HEK293 (cell line): Measurements from ENCODE around the gene NUP50.

Experiments used
- GFI1B ChIP-seq: fragments of 450-650 bp; formaldehyde crosslinking; IDR thresholded peaks from 2 replicates; pipeline ENCODE4 v1.5.1; 2016; ENCODE audit warnings: missing biosample characterization, missing genetic modification characterization
- PRDM1 ChIP-seq: fragments of 450-650 bp; formaldehyde crosslinking; IDR thresholded peaks from 2 replicates; pipeline ENCODE4; 2016; ENCODE audit warnings: missing biosample characterization, missing genetic modification characterization
- SCRT1 ChIP-seq: fragments of 450-650 bp; formaldehyde crosslinking; IDR thresholded peaks from 2 replicates; pipeline ENCODE4 v1.5.1; 2016; ENCODE audit warnings: missing biosample characterization, missing genetic modification characterization, borderline replicate concordance
- WT1 ChIP-seq: fragments of 450-650 bp; formaldehyde crosslinking; IDR thresholded peaks from 2 replicates; pipeline ENCODE4 v1.5.1; 2016; ENCODE audit warnings: missing biosample characterization, missing genetic modification characterization
- ZNF175 ChIP-seq: fragments of 450-650 bp; formaldehyde crosslinking; IDR thresholded peaks from 2 replicates; pipeline ENCODE4 v1.5.1; 2016; ENCODE audit warnings: missing biosample characterization, missing genetic modification characterization
- ZNF223 ChIP-seq: fragments of 450-650 bp; formaldehyde crosslinking; IDR thresholded peaks from 2 replicates; pipeline ENCODE4 v1.5.1; 2016; ENCODE audit warnings: missing biosample characterization, missing genetic modification characterization
- ZNF266 ChIP-seq: fragments of 450-650 bp; formaldehyde crosslinking; IDR thresholded peaks from 2 replicates; pipeline ENCODE4 v1.5.1; 2016; ENCODE audit warnings: missing biosample characterization, missing genetic modification characterization, low read depth
- ZNF311 ChIP-seq: fragments of 450-650 bp; formaldehyde crosslinking; IDR thresholded peaks from 2 replicates; pipeline ENCODE4 v1.5.1; 2017; ENCODE audit warnings: missing biosample characterization, missing genetic modification characterization, borderline replicate concordance
- ZNF335 ChIP-seq: fragments of 450-650 bp; formaldehyde crosslinking; conservative IDR thresholded peaks from 2 replicates; pipeline ENCODE4 v1.5.1; 2016; ENCODE audit warnings: missing biosample characterization, missing genetic modification characterization
- ZNF623 ChIP-seq: fragments of 450-650 bp; formaldehyde crosslinking; IDR thresholded peaks from 2 replicates; pipeline ENCODE4 v1.5.1; 2016; ENCODE audit warnings: missing biosample characterization, missing genetic modification characterization
- ZNF654 ChIP-seq: fragments of 450-650 bp; formaldehyde crosslinking; IDR thresholded peaks from 2 replicates; pipeline ENCODE4 v1.5.1; 2016; ENCODE audit warnings: low read depth, missing biosample characterization, missing genetic modification characterization
- ZNF670 ChIP-seq: fragments of 450-650 bp; formaldehyde crosslinking; IDR thresholded peaks from 2 replicates; pipeline ENCODE4 v1.5.1; 2016; ENCODE audit warnings: missing biosample characterization, missing genetic modification characterization, low read depth
- ZNF707 ChIP-seq: fragments of 450-650 bp; formaldehyde crosslinking; IDR thresholded peaks from 2 replicates; pipeline ENCODE4 v1.5.1; 2016; ENCODE audit warnings: missing biosample characterization, missing genetic modification characterization
- TF ChIP-seq, protein P1 (sequence below): fragments of 450-650 bp; IDR thresholded peaks from 2 replicates; pipeline ENCODE4 v1.5.1; 2018; ENCODE audit warnings: missing biosample characterization, mild to moderate bottlenecking, missing genetic modification characterization
- TF ChIP-seq, protein P2 (sequence below): sonication (generic); formaldehyde crosslinking; IDR thresholded peaks from 2 replicates; pipeline ENCODE4 v1.8.1; 2022; ENCODE audit warnings: mild to moderate bottlenecking, moderate library complexity, missing genetic modification reagents
- TF ChIP-seq, protein P3 (sequence below): fragments of 450-650 bp; formaldehyde crosslinking; IDR thresholded peaks from 2 replicates; pipeline ENCODE4 v1.5.1; 2016; ENCODE audit warnings: missing biosample characterization, missing genetic modification characterization, borderline replicate concordance
- TF ChIP-seq, protein P4 (sequence below): fragments of 450-650 bp; formaldehyde crosslinking; IDR thresholded peaks from 2 replicates; pipeline ENCODE4 v1.5.0; 2017; ENCODE audit warnings: missing biosample characterization, missing genetic modification characterization, borderline replicate concordance
- TF ChIP-seq, protein P5 (sequence below): fragments of 450-650 bp; formaldehyde crosslinking; IDR thresholded peaks from 2 replicates; pipeline ENCODE4 v1.5.1; 2016; ENCODE audit warnings: missing biosample characterization, missing genetic modification characterization
- TF ChIP-seq, protein P6 (sequence below): fragments of 450-650 bp; formaldehyde crosslinking; IDR thresholded peaks from 2 replicates; pipeline ENCODE4 v1.5.1; 2016; ENCODE audit warnings: missing biosample characterization, missing genetic modification characterization
- TF ChIP-seq, protein P7 (sequence below): fragments of 450-650 bp; formaldehyde crosslinking; conservative IDR thresholded peaks from 2 replicates; pipeline ENCODE4 v1.5.1; 2016; ENCODE audit warnings: low read depth, missing biosample characterization, missing genetic modification characterization
- TF ChIP-seq, protein P8 (sequence below): fragments of 450-650 bp; formaldehyde crosslinking; IDR thresholded peaks from 2 replicates; pipeline ENCODE4 v1.5.1; 2017; ENCODE audit warnings: missing biosample characterization, missing genetic modification characterization

Gene NUP50

DNA sequence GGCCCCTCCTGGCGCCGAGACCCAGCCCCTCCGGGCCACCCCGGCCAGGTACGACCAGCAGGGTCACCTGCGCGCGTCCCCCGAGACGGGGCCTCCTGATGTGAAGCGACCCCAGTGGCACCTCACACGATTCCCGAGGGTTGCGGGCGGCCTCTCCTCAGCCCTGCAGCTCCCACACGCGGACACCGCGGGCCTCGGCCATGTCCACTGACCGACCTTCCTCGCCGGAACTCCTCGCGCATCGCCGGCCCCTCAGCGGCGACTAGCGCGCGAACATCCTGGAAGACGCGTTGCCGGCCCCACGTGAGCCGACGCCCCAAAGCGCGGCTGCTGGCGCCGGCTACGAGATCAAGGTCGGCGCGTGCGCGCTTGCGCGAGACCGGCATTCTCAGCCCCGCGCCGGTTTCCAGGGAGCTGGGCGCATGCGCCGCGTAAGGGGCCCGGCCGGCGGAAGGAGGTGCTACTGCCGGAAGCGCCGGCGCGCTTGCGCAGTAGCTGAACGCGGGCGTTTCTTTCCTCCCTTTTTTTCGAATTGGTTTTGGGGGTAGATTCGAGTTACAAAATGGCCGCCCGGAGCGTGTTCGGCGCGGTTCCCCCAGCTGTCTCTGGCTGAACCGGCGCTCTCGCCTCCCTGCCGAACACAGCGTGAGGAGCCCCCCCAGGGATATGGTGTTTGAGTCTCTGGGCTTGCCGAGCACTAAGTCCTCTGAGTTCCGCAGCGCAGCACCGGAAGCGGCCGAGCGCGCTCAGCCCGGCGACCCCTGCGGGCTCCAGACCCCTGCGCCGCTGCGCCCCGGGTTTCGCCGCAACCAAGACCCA lies at the start of gene NUP50 (continued):
- TF ChIP-seq ZNF335 (tag by site-specific recombination) = peak; percentile 90
- peak; percentile 52; the same call in 1 of the 2 replicates for TF ChIP-seq WT1 (tag by site-specific recombination)
- no peak for TF ChIP-seq ZNF266
- no peak for TF ChIP-seq ZNF175 (tag by site-specific recombination)
- TF ChIP-seq, protein P1, sequence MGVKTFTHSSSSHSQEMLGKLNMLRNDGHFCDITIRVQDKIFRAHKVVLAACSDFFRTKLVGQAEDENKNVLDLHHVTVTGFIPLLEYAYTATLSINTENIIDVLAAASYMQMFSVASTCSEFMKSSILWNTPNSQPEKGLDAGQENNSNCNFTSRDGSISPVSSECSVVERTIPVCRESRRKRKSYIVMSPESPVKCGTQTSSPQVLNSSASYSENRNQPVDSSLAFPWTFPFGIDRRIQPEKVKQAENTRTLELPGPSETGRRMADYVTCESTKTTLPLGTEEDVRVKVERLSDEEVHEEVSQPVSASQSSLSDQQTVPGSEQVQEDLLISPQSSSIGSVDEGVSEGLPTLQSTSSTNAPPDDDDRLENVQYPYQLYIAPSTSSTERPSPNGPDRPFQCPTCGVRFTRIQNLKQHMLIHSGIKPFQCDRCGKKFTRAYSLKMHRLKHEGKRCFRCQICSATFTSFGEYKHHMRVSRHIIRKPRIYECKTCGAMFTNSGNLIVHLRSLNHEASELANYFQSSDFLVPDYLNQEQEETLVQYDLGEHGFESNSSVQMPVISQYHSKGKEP (tag by site-specific recombination) = no peak
- no peak for TF ChIP-seq ZNF654 (tag by site-specific recombination)
- TF ChIP-seq, protein P2, sequence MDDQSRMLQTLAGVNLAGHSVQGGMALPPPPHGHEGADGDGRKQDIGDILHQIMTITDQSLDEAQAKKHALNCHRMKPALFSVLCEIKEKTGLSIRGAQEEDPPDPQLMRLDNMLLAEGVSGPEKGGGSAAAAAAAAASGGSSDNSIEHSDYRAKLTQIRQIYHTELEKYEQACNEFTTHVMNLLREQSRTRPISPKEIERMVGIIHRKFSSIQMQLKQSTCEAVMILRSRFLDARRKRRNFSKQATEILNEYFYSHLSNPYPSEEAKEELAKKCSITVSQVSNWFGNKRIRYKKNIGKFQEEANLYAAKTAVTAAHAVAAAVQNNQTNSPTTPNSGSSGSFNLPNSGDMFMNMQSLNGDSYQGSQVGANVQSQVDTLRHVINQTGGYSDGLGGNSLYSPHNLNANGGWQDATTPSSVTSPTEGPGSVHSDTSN (CRISPR knock-in tag) = peak; percentile 90; the same call in 1 of the 2 replicates
- TF ChIP-seq, protein P3, sequence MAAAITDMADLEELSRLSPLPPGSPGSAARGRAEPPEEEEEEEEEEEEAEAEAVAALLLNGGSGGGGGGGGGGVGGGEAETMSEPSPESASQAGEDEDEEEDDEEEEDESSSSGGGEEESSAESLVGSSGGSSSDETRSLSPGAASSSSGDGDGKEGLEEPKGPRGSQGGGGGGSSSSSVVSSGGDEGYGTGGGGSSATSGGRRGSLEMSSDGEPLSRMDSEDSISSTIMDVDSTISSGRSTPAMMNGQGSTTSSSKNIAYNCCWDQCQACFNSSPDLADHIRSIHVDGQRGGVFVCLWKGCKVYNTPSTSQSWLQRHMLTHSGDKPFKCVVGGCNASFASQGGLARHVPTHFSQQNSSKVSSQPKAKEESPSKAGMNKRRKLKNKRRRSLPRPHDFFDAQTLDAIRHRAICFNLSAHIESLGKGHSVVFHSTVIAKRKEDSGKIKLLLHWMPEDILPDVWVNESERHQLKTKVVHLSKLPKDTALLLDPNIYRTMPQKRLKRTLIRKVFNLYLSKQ (tag by site-specific recombination) = no peak
- TF ChIP-seq, protein P4, sequence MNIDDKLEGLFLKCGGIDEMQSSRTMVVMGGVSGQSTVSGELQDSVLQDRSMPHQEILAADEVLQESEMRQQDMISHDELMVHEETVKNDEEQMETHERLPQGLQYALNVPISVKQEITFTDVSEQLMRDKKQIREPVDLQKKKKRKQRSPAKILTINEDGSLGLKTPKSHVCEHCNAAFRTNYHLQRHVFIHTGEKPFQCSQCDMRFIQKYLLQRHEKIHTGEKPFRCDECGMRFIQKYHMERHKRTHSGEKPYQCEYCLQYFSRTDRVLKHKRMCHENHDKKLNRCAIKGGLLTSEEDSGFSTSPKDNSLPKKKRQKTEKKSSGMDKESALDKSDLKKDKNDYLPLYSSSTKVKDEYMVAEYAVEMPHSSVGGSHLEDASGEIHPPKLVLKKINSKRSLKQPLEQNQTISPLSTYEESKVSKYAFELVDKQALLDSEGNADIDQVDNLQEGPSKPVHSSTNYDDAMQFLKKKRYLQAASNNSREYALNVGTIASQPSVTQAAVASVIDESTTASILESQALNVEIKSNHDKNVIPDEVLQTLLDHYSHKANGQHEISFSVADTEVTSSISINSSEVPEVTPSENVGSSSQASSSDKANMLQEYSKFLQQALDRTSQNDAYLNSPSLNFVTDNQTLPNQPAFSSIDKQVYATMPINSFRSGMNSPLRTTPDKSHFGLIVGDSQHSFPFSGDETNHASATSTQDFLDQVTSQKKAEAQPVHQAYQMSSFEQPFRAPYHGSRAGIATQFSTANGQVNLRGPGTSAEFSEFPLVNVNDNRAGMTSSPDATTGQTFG (tag by site-specific recombination) = no peak
- TF ChIP-seq, protein P5, sequence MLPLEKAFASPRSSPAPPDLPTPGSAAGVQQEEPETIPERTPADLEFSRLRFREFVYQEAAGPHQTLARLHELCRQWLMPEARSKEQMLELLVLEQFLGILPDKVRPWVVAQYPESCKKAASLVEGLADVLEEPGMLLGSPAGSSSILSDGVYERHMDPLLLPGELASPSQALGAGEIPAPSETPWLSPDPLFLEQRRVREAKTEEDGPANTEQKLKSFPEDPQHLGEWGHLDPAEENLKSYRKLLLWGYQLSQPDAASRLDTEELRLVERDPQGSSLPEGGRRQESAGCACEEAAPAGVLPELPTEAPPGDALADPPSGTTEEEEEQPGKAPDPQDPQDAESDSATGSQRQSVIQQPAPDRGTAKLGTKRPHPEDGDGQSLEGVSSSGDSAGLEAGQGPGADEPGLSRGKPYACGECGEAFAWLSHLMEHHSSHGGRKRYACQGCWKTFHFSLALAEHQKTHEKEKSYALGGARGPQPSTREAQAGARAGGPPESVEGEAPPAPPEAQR (tag by site-specific recombination) = no peak
- no peak for TF ChIP-seq ZNF670
- no peak for TF ChIP-seq PRDM1
- no peak for TF ChIP-seq SCRT1 (tag by site-specific recombination)
- no peak for TF ChIP-seq ZNF223 (tag by site-specific recombination)
- no peak for TF ChIP-seq ZNF311
- no peak for TF ChIP-seq ZNF707
- TF ChIP-seq, protein P6, sequence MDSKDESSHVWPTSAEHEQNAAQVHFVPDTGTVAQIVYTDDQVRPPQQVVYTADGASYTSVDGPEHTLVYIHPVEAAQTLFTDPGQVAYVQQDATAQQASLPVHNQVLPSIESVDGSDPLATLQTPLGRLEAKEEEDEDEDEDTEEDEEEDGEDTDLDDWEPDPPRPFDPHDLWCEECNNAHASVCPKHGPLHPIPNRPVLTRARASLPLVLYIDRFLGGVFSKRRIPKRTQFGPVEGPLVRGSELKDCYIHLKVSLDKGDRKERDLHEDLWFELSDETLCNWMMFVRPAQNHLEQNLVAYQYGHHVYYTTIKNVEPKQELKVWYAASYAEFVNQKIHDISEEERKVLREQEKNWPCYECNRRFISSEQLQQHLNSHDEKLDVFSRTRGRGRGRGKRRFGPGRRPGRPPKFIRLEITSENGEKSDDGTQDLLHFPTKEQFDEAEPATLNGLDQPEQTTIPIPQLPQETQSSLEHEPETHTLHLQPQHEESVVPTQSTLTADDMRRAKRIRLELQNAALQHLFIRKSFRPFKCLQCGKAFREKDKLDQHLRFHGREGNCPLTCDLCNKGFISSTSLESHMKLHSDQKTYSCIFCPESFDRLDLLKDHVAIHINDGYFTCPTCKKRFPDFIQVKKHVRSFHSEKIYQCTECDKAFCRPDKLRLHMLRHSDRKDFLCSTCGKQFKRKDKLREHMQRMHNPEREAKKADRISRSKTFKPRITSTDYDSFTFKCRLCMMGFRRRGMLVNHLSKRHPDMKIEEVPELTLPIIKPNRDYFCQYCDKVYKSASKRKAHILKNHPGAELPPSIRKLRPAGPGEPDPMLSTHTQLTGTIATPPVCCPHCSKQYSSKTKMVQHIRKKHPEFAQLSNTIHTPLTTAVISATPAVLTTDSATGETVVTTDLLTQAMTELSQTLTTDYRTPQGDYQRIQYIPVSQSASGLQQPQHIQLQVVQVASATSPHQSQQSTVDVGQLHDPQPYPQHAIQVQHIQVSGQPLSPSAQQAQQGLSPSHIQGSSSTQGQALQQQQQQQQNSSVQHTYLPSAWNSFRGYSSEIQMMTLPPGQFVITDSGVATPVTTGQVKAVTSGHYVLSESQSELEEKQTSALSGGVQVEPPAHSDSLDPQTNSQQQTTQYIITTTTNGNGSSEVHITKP (tag by site-specific recombination) = no peak
- no peak for TF ChIP-seq ZNF623 (tag by site-specific recombination)
- TF ChIP-seq GFI1B (tag by site-specific recombination) = no peak
- TF ChIP-seq, protein P7, sequence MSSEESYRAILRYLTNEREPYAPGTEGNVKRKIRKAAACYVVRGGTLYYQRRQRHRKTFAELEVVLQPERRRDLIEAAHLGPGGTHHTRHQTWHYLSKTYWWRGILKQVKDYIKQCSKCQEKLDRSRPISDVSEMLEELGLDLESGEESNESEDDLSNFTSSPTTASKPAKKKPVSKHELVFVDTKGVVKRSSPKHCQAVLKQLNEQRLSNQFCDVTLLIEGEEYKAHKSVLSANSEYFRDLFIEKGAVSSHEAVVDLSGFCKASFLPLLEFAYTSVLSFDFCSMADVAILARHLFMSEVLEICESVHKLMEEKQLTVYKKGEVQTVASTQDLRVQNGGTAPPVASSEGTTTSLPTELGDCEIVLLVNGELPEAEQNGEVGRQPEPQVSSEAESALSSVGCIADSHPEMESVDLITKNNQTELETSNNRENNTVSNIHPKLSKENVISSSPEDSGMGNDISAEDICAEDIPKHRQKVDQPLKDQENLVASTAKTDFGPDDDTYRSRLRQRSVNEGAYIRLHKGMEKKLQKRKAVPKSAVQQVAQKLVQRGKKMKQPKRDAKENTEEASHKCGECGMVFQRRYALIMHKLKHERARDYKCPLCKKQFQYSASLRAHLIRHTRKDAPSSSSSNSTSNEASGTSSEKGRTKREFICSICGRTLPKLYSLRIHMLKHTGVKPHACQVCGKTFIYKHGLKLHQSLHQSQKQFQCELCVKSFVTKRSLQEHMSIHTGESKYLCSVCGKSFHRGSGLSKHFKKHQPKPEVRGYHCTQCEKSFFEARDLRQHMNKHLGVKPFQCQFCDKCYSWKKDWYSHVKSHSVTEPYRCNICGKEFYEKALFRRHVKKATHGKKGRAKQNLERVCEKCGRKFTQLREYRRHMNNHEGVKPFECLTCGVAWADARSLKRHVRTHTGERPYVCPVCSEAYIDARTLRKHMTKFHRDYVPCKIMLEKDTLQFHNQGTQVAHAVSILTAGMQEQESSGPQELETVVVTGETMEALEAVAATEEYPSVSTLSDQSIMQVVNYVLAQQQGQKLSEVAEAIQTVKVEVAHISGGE (tag by site-specific recombination) = 0 out of 2 replicates have a peak, but pooled peaks have one; percentile 9
- TF ChIP-seq, protein P8, sequence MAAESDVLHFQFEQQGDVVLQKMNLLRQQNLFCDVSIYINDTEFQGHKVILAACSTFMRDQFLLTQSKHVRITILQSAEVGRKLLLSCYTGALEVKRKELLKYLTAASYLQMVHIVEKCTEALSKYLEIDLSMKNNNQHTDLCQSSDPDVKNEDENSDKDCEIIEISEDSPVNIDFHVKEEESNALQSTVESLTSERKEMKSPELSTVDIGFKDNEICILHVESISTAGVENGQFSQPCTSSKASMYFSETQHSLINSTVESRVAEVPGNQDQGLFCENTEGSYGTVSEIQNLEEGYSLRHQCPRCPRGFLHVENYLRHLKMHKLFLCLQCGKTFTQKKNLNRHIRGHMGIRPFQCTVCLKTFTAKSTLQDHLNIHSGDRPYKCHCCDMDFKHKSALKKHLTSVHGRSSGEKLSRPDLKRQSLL (tag by site-specific recombination) = no peak
